Hindlimb muscle (tissue), 1 donor: ENCODE results near the gene HOXD3. TPM values are rescaled to one million over a fixed set of nuclear protein-coding genes. Genes with fewer than 3 reads are reported as not detected.

ENCODE experiments used
- polyA plus RNA-seq: library from polyadenylated mRNA; unstranded; fragments of 120-200 nt; gene quantifications from one replicate; pipeline ENCODE4 v1.2.1, GENCODE V29; 2013; ENCODE audit not compliant: insufficient read length

The HOXD3 gene
- polyA plus RNA-seq, 1 donor, result 3.4 TPM

Other genes with a start within 250 kb of the HOXD3 start
- gene LNPK, start 155.0 kb upstream of the HOXD3 start, polyA plus RNA-seq, result 43.9 TPM
- gene EVX2, start 73.3 kb upstream of the HOXD3 start, polyA plus RNA-seq, result not detected
- gene HOXD13, start 64.6 kb upstream of the HOXD3 start, polyA plus RNA-seq, result not detected
- not detected for gene HOXD12, start 57.5 kb upstream of the HOXD3 start, polyA plus RNA-seq
- not detected for gene HOXD11, start 50.0 kb upstream of the HOXD3 start, polyA plus RNA-seq
- 0.10 TPM for gene HOXD10, start 40.5 kb upstream of the HOXD3 start, polyA plus RNA-seq
- gene HOXD9, start 34.6 kb upstream of the HOXD3 start, polyA plus RNA-seq, result 10.5 TPM
- 45.0 TPM for gene HOXD8, start 27.6 kb upstream of the HOXD3 start, polyA plus RNA-seq
- gene HOXD4, start 5.8 kb upstream of the HOXD3 start, polyA plus RNA-seq, result 8.2 TPM
- 0.57 TPM for gene HOXD1, start 31.4 kb downstream of the HOXD3 start, polyA plus RNA-seq
- gene MTX2, start 112.1 kb downstream of the HOXD3 start, polyA plus RNA-seq, result 53.3 TPM